IMR-90 (cell line): ENCODE results near the gene MPRIP. TPM values are rescaled to one million over a fixed set of nuclear protein-coding genes. Genes with fewer than 3 reads are reported as not detected.

Experiments
- ATAC-seq: fragments of 200-7000 bp; cut with Tn5 transposase; 2 replicates; pipeline ENCODE4 v1.9.1; 2020; ENCODE audit warnings: low read depth, mild to moderate bottlenecking, moderate library complexity
- BruUV-seq: library from RNA; stranded (reverse); fragments of 400-500 nt; replicated peaks from 2 replicates; lab custom pipeline; 2021; lab: Mats Ljungman, UMichigan
- CTCF ChIA-PET: fragments of 300-600 bp; formaldehyde crosslinking; extraction: SDS; loops from one replicate; lab custom pipeline; 2021; ENCODE audit warnings: antibody characterized with exemption; lab: Yijun Ruan, JAX
- POLR2A ChIA-PET: fragments of 300-600 bp; sonication (Branson Sonifier 250); formaldehyde crosslinking; loops from one replicate; lab custom pipeline; 2022; ENCODE audit warnings: antibody characterized with exemption; ENCODE audit not compliant: unreplicated experiment; lab: Charles Lee
- DNase-seq: peaks from one replicate; pipeline ENCODE4 v3.0.0; 2013
- H2AFZ ChIP-seq: replicated peaks from 2 replicates; pipeline ENCODE3; 2013; ENCODE audit warnings: low read length, mild to moderate bottlenecking; ENCODE audit not compliant: poor library complexity
- H2AK5ac ChIP-seq: 2 replicates; pipeline ENCODE4 v1.6.1; 2013; ENCODE audit warnings: low read depth, low read length, inconsistent platforms
- H2AK9ac ChIP-seq: replicated peaks from 2 replicates; pipeline ENCODE3; 2013; ENCODE audit warnings: mild to moderate bottlenecking, low read depth, low read length, moderate library complexity; ENCODE audit not compliant: poor library complexity
- H2BK120ac ChIP-seq: 2 replicates; pipeline ENCODE4 v1.6.1; 2013; ENCODE audit warnings: low read depth, low read length, inconsistent platforms
- H2BK15ac ChIP-seq: 3 replicates; pipeline ENCODE4 v1.6.1; 2013; ENCODE audit warnings: low read depth, low read length, inconsistent platforms
- H2BK20ac ChIP-seq: 2 replicates; pipeline ENCODE4 v1.6.1; 2013; ENCODE audit warnings: low read depth, mild to moderate bottlenecking, inconsistent platforms, low read length, moderate library complexity
- H2BK5ac ChIP-seq: 2 replicates; pipeline ENCODE4 v1.6.1; 2013; ENCODE audit warnings: mild to moderate bottlenecking, low read depth, low read length, inconsistent platforms; ENCODE audit not compliant: poor library complexity, severe bottlenecking
- H3K14ac ChIP-seq: replicated peaks from 2 replicates; pipeline ENCODE4 v1.6.1; 2013; ENCODE audit warnings: low read depth, low read length, inconsistent platforms
- H3K18ac ChIP-seq: 2 replicates; pipeline ENCODE4 v1.6.1; 2013; ENCODE audit warnings: low read depth, low read length, control low read depth
- H3K23ac ChIP-seq: 2 replicates; pipeline ENCODE4 v1.6.1; 2013; ENCODE audit warnings: low read depth, low read length, inconsistent platforms
- H3K27ac ChIP-seq: 2 replicates; pipeline ENCODE4 v1.5.1; 2013; ENCODE audit warnings: mild to moderate bottlenecking, control low read depth, low read length; ENCODE audit not compliant: insufficient read depth
- H3K27me3 ChIP-seq: 2 replicates; pipeline ENCODE4 v1.6.1; 2013; ENCODE audit warnings: low read length; ENCODE audit not compliant: control insufficient read depth, insufficient read depth
- H3K36me3 ChIP-seq: 2 replicates; pipeline ENCODE4 v1.6.1; 2013; ENCODE audit warnings: low read length, mixed read lengths; ENCODE audit not compliant: control insufficient read depth, insufficient read depth
- H3K4ac ChIP-seq: 2 replicates; pipeline ENCODE4 v1.6.1; 2013; ENCODE audit warnings: low read depth, low read length, inconsistent platforms
- H3K4me1 ChIP-seq: 2 replicates; pipeline ENCODE4 v1.6.1; 2013; ENCODE audit warnings: low read length, mixed read lengths; ENCODE audit not compliant: control insufficient read depth, insufficient read depth
- H3K4me2 ChIP-seq: 2 replicates; pipeline ENCODE4 v1.6.1; 2013; ENCODE audit warnings: low read depth, mild to moderate bottlenecking, control low read depth, low read length, moderate library complexity
- H3K4me3 ChIP-seq: 2 replicates; pipeline ENCODE4 v1.5.1; 2013; ENCODE audit warnings: low read depth, mild to moderate bottlenecking, control low read depth, low read length, moderate library complexity; ENCODE audit not compliant: insufficient read depth
- H3K56ac ChIP-seq: 2 replicates; pipeline ENCODE4 v1.6.1; 2013; ENCODE audit warnings: low read length, inconsistent platforms; ENCODE audit not compliant: insufficient read depth; ENCODE audit errors: extremely low read depth
- H3K79me1 ChIP-seq, 2 experiments: 2 replicates each; pipeline ENCODE4 v1.6.1; 2013; ENCODE audit warnings: low read length in 2 of 2, inconsistent platforms in 1 of 2, low read depth in 1 of 2
- H3K9ac ChIP-seq: 2 replicates; pipeline ENCODE4 v1.6.1; 2013; ENCODE audit warnings: low read depth, low read length, control low read depth
- H3K9me1 ChIP-seq: 2 replicates; pipeline ENCODE4 v1.6.1; 2013; ENCODE audit warnings: low read length, inconsistent platforms; ENCODE audit not compliant: insufficient read depth
- H3K9me3 ChIP-seq: 2 replicates; pipeline ENCODE4 v1.6.1; 2013; ENCODE audit warnings: low read length; ENCODE audit not compliant: control insufficient read depth, insufficient read depth
- H4K20me1 ChIP-seq: 2 replicates; pipeline ENCODE4 v1.6.1; 2013; ENCODE audit warnings: low read length, inconsistent platforms; ENCODE audit not compliant: insufficient read depth
- H4K5ac ChIP-seq: 2 replicates; pipeline ENCODE4 v1.6.1; 2013; ENCODE audit warnings: mild to moderate bottlenecking, low read depth, low read length, control low read depth
- H4K8ac ChIP-seq, 2 experiments: 2 replicates each; pipeline ENCODE4 v1.6.1; 2013; ENCODE audit warnings: low read depth in 2 of 2, low read length in 2 of 2, control low read depth in 1 of 2, inconsistent platforms in 1 of 2
- H4K91ac ChIP-seq: 2 replicates; pipeline ENCODE4 v1.6.1; 2013; ENCODE audit warnings: low read depth, low read length, inconsistent platforms; ENCODE audit not compliant: insufficient read depth
- BHLHE40 ChIP-seq: fragments of 150-350 bp; IDR thresholded peaks from 2 replicates; pipeline ENCODE4 v1.6.1; 2016; ENCODE audit warnings: mild to moderate bottlenecking, low read depth, low read length
- ELK1 ChIP-seq: fragments of 150-350 bp; IDR thresholded peaks from 2 replicates; pipeline ENCODE4 v1.6.1; 2016; ENCODE audit warnings: low read depth, mild to moderate bottlenecking, low read length, moderate library complexity, borderline replicate concordance
- WGBS, 2 experiments: methylation state at CpG; one replicate each; pipeline versions ENCODE4 v1.1.5 to v1.1.7; 2013; ENCODE audit warnings: missing lambda C conversion rate in 2 of 2; ENCODE audit not compliant: insufficient read length in 1 of 2; ENCODE audit errors: extremely low coverage in 2 of 2; 5-methylcytosine and 5-hydroxymethylcytosine counted together
- dilution Hi-C: fragments of 300-500 bp; cut with HindIII; formaldehyde crosslinking; loops from one replicate; pipeline ENCODE4 v1.14.3; 2018; ENCODE audit warnings: low sequenced_read_pairs; ENCODE audit not compliant: unreplicated experiment
- in situ Hi-C: fragments of 300-500 bp; cut with MboI; formaldehyde crosslinking; loops from 3 replicates; pipeline ENCODE4 v1.14.3; 2019; ENCODE audit warnings: low sequenced_read_pairs, inconsistent platforms, mixed read lengths
- intact Hi-C: fragments of 100-400 bp; cut with micrococcal nuclease; formaldehyde crosslinking; loops from 2 replicates; pipeline ENCODE4 v1.10.0; 2022
- polyA plus RNA-seq, 3 experiments: library from polyadenylated mRNA; depleted of rRNA; stranded (reverse); fragments of >200 nt; gene quantifications; 2 replicates each; pipeline ENCODE4 v1.2.3, GENCODE V29; 2012; ENCODE audit warnings: low replicate concordance in 1 of 3
- total RNA-seq: library from RNA; depleted of rRNA; stranded (reverse); fragments of >200 nt; gene quantifications from 2 replicates; pipeline ENCODE4 v1.2.3, GENCODE V29; 2012

MPRIP gene
- total and polyA plus RNA-seq, 2 of the 4 experiments (the other 2 are of a cell fraction), result 111 to 149 TPM

- Histone ChIP-seq H2BK15ac (no peak overlapping the region), H4K20me1 (peaks cover 66% of the 10 kb centered on the region), H4K5ac (no peak overlapping the region), H3K9me3 (no peaks in the 10 kb centered on the region), H4K91ac (no peak overlapping the region), H2BK120ac (no peak overlapping the region), H2AFZ (no peak overlapping the region), H3K4ac (no peak overlapping the region), H3K79me1 (peaks cover 53 to 94% of the 10 kb centered on the region in 2 experiments), H4K8ac (no peak overlapping the region), H3K36me3 (peaks cover 52% of the 10 kb centered on the region), H3K14ac (no peak overlapping the region), H2BK5ac (no peak overlapping the region), H2BK20ac (no peak overlapping the region), H3K56ac (no peak overlapping the region), H3K27ac (no peak overlapping the region), H2AK5ac (no peak overlapping the region), H2AK9ac (peak overlapping the region; percentile 35), H3K4me2 (no peak overlapping the region), H3K4me3 (no peak overlapping the region), H3K9ac (no peak overlapping the region), H3K23ac (no peak overlapping the region), H3K4me1 (peaks cover 4% of the 10 kb centered on the region), H3K27me3 (no peaks in the 10 kb centered on the region), H3K18ac (no peak overlapping the region), H3K9me1 (peaks cover 19% of the 10 kb centered on the region)
- no peak for ATAC-seq
- 87% methylated on average over 12 of the region's 14 CpGs; no CpG with 5 or more reads in 1 of the 2 experiments for WGBS, 2 experiments
- in situ Hi-C loops, result no loop called here
- DNase-seq, result no peak
- POLR2A ChIA-PET, result no interaction called here
- dilution Hi-C loops, result no loop called here
- CTCF ChIA-PET, result no interaction called here
- intact Hi-C loops, result no loop called here
- TF ChIP-seq BHLHE40, result no peak
- no peak for TF ChIP-seq ELK1
- no TSS peak for BruUV-seq
Measured at GRCh38 chr17:17128476-17129075, 86.3 kb downstream of the MPRIP start.
